Fibroblast of skin of back (primary cell): ENCODE measurements around the gene ANKRD9.

Experiments used
- DNase-seq: peaks from one replicate; pipeline ENCODE4 v3.0.0-alpha.2; 2013

The ANKRD9 gene

DNA sequence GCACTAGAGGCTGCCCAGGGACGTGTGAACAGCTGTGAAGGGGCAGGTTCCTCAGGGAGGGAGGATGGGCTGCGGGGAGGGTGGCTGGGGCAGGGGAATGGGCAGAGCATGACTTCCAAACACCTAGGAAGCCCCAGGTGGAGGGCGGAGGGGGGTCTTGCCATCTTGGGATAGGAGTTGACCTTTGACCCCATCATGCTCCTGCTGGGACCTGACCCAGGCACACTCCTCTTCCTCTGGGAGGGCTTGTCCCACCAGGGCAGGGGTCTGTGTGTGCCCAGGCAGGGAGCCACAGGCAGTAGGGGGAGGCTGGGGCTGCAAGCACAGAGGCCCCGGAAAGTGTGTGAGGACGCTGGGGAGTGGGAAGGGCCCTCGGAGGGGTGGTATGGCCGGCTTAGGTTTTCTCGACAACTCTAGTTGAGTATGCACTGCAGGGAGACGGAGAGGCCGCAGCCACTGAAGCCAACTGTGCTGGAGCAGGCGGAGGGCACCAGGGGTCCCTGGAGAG, 3.3 kb upstream of the ANKRD9 start:
- DNase-seq: no peak

DNA sequence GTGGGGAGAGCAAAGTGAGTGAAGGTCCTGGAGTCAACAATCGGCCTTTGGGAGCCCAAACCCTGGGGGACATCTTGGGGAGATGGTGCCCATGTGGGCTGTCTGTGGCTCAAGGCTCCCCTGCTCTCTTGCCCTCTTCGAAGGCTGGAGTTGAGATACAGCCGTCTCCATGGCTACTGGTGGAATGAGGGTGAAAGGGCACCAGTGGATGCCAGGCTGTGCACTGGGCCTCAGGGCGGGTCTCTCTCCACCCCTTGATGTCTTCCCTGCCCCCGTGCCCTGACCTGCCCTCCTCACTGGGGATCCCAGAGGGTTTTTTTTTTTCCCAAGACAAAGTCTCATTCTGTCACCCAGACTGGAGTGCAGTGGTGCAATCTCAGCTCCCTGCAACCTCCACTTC, 2.0 kb upstream of the ANKRD9 start:
- DNase-seq: no peak

DNA sequence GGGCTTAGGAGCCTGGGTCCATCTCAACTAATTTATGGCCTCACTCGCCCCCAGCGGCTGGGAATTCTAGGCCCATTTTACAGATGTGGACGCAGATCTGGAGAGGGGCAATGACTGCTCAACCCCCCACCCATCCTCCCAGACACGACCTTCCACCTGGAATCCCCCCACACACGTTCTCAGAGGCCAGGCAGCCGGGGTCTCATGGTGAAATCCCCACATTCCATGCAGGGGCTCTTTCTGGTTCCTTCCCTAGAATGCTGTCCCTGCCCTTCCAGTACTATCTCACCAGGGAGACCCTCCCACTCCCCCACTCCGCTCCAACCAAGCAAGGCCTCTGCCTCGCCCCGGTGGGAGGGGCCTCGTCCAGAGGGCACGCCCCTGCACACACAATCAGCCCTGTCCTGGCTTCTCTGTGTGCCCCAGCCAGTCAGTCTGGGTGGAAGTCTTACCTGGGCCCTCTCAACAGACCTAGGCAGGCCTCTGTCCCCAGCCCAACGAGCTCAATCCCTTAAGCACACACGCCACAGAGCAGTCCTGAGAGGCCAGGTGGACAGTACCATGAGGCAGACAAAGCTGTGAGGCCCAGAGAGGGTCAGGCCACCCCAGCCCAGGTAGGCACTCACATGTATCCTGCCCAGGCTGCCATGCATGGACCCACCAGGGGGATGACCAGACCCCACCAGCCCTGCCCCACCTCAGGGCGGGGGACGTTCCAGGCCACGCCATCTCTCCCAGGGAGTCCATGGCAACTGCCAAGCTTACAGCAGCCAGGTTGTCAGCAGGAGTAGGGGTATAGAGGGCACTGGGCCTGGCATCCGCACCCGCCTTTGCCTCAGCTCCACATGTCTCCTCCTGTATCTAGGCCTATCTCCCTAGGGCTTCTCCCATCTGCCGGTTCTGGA, 1.3 kb upstream of the ANKRD9 start:
- no peak for DNase-seq

DNA sequence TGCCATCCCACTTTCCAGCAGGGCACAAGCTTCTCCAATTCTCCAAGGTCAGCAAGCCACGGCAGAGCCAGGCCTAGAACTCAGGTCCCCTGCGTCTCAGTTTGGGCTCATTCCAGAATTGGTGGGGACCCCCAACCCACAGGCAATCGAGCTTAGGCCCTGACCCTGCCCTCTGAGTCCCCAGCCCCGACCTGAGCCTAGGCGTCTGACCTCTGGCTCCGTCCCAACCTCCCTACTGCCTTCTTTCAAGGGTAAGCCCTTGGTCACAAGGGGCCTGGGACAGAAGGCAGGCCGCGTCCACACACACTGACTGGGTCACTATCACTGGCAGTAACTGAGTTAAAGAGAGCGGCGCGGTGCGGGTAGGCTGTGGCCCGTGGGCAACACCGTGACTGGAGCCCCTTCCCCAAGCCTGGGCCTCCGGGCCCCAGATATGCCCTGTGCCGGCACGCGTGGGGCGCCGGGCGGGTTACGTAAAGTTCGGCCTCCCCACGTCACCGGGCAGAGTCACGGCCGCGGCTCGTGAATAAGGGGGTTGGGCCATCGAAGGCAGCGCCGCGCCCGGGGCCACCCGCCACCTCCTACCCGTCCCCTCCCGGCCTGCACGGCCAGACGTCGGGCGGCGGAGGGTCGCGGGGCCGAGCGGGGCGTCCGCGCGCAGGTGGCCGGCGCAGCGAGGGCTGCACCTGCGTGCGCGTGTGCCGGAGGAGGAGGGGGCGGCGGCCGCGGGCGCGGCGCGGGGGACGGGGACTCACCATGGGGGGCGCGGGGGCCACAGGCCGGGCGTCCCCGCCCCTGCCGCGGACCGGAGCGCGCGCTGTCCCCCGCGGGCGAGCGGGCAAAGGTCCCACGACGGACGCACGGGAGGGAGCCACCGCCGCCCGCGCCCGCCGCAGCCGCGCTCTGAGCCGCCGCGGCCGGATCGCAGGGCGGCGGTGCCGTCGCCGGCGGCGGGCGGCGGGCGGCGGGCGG, 516 bp downstream of the ANKRD9 start:
- peak; percentile 19 for DNase-seq

DNA sequence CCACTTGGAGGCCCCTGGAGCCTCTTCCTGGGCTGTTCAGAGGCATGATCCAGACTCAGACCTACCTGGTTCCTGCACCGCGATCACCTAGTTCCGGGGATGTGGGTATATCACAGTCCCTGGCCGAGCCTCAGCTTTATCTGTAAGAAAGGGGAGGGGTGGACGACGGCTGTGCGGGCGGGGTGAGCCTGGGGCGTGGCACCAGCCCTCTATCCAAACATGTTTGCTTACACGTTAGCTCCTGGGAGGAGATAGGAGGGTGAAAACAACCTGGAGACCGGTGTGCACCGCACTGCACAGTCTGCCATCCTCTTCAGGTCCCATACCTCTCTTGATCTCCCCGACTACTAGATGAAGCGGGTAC, 1.2 kb downstream of the ANKRD9 start:
- DNase-seq: no peak

DNA sequence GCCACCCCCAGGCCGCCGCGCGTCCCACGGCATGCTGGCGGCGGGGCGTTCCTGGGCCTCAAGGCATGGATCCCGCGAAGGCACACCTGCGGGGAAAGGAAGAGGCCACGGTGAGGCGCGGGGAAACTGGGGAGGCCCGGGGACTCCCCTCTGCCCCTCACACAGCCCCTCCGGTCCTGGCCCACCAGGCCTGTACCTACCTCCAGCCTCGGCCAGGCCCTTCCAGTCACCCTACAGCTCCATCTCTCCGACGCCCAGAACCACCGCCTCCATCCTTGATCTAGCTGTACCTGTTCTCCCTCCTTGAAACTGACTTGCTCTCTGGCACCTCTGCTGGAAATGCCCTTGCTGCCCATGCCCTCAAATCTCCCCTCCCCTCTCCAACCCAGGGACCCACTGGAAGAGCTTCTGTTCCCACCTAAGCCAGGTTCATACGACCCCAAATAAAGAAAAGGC, 1.7 kb downstream of the ANKRD9 start:
- no peak for DNase-seq

DNA sequence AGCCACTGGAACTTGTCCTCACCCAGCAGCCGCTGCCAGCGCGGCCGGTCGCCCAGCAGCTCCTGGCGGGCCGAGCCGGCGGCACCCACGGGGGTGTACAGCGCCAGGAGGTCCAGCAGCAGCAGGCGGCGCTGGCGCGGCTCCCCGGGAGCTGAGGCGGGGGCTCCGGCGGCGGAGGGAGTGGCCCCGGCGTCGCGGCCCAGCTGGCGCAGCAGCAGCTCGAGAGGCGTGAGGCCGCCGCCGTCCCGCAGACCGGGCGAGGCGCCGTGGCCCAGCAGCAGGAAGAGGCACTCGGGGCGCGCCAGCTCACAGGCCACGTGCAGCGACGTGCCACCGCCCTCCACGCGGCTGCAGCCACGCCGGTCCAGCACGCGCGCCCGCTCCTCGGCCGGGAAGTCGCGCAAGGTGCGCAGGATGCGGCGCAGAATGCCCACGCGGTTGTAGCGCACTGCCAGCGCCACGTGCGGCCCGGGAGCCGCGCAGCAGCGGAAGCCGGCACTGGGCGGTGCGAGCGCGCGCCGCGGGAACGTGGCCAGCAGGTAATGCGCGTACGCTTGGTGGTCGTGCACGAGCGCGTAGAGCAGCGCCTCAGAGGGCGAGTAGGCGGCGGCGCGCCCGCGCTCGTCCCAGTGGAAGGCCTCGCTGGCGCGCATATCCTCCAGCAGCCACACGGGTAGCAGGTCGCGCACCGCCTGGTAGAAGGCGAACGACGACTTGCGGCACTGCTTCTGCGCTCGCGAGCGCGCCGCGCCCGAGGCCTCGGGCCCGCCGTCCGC, 2.3 kb downstream of the ANKRD9 start:
- DNase-seq: no peak

DNA sequence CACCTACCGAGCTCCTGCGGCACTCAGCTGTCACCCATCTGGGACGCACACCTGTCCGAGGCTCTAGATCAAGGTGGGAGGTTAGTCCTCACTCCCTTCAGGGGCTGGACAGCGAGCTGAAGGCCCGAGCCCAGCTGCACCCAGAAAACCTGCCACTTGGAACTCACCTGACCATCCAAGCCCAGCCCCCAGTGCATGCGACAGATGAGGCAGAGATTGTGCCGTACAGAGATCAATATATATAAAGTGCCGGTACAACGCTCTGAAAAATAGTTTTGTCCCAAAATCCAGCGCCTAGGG, 3.0 kb downstream of the ANKRD9 start:
- DNase-seq: no peak

DNA sequence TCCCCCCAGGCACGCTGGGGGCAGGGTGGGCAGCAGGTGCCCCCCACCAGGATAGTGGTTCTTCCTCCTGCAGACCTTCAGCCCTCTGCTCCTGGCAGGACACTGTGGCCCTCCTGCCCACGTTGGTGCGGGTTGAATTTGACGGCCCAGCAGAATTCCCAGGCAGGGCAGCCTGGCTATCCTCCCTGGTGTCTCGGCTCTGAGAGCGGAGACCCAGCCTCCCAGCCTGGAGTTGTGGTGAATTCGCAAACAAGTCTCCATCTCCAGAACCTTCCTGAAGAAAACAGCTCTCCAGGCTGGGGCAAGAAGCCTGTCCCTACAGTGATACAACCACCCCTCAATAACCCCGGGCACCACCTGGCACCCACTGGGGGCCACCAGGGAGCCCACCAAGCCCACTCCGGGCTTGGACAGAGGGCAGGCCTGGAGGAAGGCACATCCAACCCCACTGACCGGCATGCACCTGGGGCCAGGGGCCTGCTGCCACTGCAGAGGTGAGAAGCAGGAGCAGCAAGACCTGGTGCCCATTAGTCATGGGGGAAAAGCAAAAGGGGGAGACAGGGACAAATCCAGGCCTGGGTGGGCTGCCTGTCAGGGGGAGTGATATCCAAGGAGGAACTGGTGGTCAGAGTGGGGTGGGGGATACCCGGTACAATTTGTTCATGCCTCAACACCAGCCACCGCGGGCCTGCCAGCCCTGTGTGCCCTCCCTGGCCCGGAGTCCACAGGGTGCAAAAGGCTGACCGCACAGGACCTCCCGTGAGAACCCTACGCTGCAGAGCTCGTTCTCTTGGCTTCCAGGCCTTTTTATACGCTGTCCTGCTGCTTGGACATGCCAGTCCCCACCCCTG, 3.6 kb downstream of the ANKRD9 start:
- DNase-seq: no peak

DNA sequence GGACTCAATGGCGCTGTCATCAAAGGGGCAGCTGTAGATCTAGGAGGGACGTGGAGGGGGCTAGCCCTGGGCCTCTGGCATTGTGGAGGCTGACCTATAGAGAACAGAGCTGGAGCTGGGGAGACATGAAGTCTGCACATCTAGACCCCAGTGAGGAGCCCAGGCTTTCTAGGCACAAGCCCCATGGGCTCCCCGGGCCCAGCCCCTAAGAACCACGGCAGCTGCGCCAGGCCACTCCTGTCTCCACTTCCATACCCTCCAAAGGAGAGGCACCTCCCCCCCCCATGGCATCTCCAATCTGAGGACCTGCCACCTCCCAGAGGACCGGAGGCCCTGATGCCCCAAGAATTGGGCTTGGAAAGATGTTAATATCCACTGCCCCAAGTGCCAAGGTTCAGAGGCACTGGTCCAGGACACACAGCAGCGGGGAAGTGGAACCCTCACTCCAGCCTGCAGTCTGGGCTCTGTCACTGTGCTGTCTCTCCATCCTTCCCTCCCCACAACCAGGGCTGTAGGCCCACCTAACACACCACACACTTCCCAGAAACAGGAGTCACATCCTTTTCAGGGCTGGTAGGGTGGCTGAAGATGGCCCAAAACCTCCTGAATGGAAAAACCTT, 4.5 kb downstream of the ANKRD9 start:
- no peak for DNase-seq

DNA sequence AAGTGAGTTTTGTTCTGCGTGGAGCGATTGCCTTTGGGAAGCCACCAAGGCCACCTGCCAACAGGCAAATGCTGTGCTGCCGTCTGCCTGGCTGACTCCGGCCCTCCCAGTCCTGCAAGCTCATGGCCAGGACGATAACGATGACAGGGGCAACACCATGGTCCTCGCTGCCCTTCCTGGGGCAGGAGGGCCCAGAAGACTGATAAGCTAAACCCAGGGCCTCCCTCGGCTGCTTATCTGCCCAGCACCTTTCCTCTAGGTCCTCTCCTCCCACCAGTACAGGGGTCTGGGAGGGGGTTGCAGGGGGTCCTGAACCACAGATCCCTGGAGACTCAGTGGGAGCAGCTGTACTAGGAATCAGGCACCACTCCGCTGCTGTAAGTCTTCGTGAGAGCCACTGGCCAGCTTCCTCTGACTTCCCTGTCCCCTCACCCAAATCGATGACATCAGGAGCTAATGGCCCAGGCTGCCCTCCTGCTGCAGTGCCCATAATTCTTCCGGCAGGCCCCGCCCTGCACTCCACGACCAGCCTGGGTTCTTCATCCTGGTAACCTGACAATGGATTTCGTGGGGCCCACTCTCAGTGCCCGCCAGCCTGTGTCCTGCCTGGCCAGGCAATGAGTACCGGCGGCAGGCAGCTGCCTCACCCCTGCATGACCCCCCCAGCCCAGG, 5.1 kb downstream of the ANKRD9 start:
- DNase-seq: no peak

DNA sequence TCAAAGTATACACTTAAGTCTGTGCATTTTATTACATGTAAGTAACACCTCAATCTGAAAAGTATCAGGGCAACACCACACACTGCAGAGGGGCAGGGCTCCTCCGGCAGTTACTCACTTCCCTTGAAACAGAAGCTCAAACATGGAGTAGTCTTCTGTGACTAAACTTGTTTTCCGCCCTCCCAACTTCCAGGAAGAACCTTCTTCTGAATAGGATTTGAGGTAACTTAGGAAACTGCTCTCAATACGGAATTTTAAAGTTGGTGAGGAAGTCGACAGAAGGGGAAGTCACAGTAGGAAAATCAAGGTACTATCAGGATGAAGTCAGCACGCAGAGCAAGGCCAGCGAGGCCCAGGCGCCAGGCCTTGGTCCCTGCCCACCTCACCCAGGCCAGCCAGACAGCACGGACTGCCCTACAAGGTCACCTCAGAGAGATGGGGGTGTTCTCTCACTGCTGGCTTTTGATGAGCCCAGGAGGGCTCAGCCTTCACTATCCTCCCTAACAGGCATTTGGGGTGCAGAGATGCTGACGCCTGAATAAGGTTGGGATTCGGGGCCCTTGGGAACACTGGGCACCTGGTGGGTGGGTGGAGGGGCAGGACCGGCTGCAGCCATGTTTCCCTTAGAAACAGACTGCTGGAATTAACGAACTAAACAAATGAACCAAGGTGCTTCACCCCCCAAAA, 5.8 kb downstream of the ANKRD9 start:
- DNase-seq: no peak

DNA sequence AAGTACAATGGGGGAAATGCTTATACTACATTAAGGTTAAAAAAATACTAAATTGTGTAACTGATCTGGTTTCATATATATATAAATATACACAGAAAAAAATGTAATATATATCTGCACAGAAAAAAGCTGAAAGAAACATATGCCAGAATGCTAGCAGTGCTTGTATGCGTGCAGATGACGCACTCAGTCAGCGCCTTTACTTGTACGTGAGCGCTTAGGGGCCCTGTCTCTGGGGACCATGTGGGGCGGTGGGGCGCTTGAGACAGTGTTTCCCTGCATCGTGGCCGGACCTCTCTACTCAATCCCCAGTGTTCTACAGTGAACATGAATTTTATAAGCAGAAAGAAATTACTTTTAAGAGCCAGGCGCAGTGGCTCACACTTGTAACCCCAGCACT, 7.0 kb downstream of the ANKRD9 start:
- no peak for DNase-seq

DNA sequence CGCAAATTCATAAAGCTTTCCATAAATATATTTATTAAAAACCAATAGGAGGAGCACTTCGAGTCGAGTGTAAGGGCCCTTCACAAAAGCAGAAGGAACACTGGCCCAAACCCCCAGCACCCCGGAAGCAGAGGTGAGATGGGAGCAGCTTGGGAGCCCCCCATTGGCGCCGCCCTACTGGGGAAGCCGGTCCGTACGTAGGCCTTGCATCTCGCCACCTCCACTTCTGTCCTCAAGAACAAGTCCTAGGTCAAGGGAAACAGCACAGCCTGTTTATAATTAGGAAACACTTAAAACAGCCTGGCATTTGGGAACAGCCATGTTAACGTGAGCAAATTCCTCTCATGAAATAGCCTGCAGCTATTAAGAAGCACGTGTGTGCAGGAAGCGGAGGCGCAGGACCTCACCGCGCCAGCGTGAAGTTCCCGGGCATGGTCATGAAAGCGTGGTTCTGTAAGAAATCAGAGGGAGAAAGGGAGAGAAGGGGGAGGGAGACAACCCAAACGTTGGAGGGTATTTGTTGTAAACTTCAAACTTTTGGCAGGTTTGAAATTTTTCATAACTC, 7.7 kb downstream of the ANKRD9 start:
- no peak for DNase-seq

DNA sequence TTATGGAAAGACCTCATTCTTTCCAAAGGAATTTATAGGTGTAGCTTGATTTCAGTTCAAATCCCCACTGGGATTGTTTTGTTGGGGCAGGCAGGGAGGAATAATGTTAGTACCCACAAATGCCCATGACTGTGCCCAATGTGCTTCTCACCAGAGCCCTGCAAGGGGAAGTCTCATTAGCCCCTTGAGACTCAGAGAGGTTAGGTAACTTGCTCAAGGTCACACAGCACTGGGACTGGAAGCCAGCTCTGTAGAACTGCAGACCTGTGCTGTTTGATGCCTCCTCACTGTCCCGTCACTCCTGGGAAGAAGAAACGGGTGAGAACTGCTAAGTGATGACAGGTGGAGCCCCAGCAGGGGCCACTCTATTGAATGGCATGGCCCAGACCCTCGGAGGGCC, 8.9 kb downstream of the ANKRD9 start:
- no peak for DNase-seq

DNA sequence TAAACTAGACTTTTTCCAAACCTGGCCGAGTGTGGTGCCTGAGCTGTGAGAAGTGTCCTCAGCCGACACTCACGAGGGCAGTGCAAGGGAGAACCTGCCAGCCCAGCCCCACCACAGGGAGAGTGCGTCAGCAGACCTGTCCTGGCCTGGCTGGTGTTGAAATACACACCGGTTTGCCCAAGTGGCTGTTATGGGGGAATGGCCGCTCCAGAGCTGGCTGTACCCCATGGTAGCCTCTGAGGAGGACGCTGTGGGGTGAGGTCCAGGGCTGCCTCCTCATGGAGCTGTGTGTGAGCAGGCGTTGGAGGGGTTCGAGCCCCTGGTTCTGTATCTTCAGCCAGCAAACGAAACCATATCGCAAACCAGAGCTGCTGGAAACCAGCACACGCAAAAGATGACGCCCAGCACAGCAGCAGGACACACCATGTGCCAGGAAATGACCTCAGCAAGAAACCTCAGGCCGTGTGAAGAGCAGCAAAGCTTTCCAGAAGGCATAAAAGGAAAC, 9.4 kb downstream of the ANKRD9 start:
- DNase-seq: peak; percentile 68

DNA sequence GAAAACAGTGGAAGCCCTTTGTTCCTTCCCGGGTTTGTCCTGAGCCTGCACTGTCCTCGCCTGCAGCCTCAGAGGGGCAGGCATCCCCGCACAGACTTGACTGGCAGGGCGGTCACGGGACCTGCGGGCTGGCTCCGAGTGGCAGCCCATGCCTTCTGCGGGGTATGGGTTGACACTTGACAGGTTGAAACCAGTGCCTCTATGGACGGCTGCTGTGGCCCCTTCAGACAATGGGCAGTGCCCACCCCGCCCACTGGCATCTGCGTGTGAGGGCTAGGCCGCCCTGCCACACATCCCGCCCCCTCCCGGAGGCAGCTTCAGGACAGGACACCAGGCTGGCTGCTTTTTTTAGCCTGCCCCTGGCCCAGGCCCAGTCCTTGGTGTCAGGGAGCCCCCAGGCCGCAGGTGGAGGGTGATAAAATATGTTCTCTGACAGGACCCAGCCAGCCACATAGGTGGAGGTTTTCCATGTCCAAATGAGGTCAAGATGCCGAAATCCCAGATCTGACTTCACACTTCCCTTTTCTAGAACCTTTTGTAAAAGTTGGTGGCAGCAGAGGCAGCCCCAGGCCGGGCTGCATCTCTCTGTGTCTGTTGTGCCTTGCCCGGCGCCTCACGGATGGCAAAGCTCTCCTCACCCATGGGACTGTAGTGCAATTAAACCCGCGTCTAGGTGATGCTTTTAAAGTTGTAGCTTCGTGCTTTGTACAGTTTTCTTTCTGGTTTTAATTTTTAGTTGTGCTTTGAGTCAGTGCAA, 10.0 kb downstream of the ANKRD9 start:
- no peak for DNase-seq

DNA sequence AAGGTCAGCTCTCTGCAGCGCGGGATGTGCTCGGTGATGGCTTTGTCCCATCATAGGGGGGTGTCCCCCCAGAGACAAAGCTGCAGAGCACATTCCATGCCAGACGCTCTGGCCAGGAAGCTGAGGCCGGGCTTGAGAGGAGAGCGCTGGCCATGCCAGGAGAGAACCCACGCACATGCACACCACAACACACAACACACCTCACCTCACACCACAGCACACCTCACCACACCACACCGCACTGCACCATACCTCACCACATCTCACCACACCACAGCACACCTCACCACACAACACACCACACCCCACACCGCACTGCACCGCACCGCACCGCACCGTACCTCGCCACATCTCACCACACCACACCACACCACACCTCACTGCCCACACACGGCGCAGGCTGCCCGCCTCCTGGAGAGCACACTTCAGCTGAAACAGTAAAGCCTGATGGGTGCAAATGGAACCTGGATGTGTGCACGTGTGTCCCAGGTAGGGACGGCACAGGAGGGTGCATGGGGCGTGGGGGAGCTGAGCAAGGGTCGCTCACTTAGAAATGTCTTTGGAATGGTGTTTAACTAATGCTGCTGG, 10.8 kb downstream of the ANKRD9 start:
- no peak for DNase-seq
